Nephron (organoid): ENCODE measurements around the gene HJV.
"Not testable (repeated sequence)": the region's sequence is repeated elsewhere in the genome, so short reads cannot be mapped to it uniquely, and the experiment has no call there.

ENCODE experiments used
- H3K27ac Mint-ChIP-seq, 3 experiments: 2 replicates each; pipeline ENCODE4 v1.8.0; 2020; ENCODE audit warnings: mixed read lengths in 3 of 3, mild to moderate bottlenecking in 2 of 3, moderate library complexity in 1 of 3
- H3K27me3 Mint-ChIP-seq: 2 replicates; pipeline ENCODE4 v1.8.0; 2021; ENCODE audit warnings: low read depth, mild to moderate bottlenecking, moderate library complexity, mixed read lengths
- H3K36me3 Mint-ChIP-seq: 2 replicates; pipeline ENCODE4 v1.8.0; 2020; ENCODE audit warnings: low read depth, mixed read lengths
- H3K4me1 Mint-ChIP-seq: 2 replicates; pipeline ENCODE4 v1.8.0; 2020; ENCODE audit warnings: mixed read lengths
- H3K4me3 Mint-ChIP-seq, 3 experiments: 2 replicates each; pipeline ENCODE4 v1.8.0; 2020; ENCODE audit warnings: mild to moderate bottlenecking in 3 of 3, mixed read lengths in 3 of 3, moderate library complexity in 2 of 3
- H3K9me3 Mint-ChIP-seq: 2 replicates; pipeline ENCODE4 v1.8.0; 2020; ENCODE audit warnings: mixed read lengths
- TF ChIP-seq, protein P1 (sequence below), 3 experiments: fragments of 200-600 bp; sonication (generic); IDR thresholded peaks; one replicate each; pipeline ENCODE4 v1.5.0; 2021; ENCODE audit warnings: antibody characterized with exemption in 3 of 3; ENCODE audit not compliant: unreplicated experiment in 3 of 3

The HJV gene, protein sequence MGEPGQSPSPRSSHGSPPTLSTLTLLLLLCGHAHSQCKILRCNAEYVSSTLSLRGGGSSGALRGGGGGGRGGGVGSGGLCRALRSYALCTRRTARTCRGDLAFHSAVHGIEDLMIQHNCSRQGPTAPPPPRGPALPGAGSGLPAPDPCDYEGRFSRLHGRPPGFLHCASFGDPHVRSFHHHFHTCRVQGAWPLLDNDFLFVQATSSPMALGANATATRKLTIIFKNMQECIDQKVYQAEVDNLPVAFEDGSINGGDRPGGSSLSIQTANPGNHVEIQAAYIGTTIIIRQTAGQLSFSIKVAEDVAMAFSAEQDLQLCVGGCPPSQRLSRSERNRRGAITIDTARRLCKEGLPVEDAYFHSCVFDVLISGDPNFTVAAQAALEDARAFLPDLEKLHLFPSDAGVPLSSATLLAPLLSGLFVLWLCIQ

DNA sequence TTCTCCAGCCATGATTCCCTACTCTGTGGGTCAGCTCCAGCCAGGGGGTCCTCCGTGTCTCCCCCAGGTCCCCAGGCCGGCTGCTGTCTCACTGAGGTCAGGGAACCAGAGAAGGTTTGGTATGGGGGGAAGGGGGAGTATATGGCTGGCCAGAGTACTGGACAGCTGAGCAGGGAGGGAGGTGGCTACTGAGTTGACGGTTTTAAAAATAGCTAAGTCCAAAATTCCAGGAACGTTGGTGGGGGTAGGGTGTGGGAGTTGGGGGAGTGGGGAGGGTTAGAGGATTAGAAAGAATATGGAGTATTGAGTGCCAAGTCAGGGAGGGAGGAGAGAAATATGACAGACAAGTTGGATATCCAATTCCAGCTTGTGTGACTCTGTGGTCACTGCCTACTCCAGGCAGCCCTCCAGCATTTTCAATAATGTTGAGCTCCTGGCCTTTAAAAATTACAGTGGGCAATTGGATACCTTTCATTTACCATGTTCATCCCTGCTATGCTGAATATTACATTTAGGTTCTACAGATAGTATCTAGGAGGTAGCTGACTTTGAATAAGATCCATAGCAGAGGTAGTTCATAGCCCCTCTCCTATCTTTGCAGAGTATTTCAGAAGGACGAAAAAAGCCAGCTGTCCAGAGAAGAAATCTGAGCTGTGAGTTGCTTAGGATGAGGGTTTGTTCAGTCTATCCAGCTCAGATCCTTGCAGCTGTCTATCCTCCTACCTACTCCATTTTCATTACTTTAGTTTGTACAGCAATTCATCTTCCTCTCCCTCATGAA lies at the start of gene HJV:
Gene HJV, minus strand, starts transcription at position 114 of the 781 bp plus-strand sequence. CDS start 1,504 bp downstream, outside the sequence.
- Mint-ChIP-seq H3K27me3 (peaks cover 42% of the 10 kb centered on the region), H3K4me1 (peaks cover 25% of the 10 kb centered on the region), H3K4me3 (peak within 1 kb of the TSS; percentile 37 to 92 (median 86)), H3K27ac (peak within 1 kb of the TSS; percentile 57 to 77 (median 60)), H3K9me3 (no peaks in the 10 kb centered on the region), H3K36me3 (no peaks in the 10 kb centered on the region)
- TF ChIP-seq, protein P1, sequence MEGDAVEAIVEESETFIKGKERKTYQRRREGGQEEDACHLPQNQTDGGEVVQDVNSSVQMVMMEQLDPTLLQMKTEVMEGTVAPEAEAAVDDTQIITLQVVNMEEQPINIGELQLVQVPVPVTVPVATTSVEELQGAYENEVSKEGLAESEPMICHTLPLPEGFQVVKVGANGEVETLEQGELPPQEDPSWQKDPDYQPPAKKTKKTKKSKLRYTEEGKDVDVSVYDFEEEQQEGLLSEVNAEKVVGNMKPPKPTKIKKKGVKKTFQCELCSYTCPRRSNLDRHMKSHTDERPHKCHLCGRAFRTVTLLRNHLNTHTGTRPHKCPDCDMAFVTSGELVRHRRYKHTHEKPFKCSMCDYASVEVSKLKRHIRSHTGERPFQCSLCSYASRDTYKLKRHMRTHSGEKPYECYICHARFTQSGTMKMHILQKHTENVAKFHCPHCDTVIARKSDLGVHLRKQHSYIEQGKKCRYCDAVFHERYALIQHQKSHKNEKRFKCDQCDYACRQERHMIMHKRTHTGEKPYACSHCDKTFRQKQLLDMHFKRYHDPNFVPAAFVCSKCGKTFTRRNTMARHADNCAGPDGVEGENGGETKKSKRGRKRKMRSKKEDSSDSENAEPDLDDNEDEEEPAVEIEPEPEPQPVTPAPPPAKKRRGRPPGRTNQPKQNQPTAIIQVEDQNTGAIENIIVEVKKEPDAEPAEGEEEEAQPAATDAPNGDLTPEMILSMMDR (IDR thresholded peaks at IDR 0.05; ENCODE audit: unreplicated experiment in 3 of 3): no peak

DNA sequence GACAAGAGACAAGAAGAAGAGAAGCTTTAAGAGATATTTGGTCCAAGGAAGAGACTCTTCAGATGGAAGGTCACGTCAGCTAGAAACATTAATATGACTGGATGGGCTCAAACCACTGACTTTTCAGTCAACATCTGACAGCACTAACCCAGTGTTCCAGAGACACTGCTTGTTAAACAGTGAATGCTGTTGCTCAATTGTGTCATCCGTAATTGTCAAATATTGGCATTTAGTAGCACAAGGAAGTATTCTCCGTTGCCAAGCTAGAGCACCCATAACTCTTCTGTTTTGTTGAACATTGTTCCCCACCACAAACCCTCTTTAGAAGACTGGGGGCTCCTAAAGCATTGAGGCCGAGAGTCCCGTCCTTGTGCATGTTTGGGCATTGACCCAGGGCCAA lies 37.6 kb upstream of the HJV start:
- H3K4me1 Mint-ChIP-seq, H3K36me3 Mint-ChIP-seq, H3K27ac Mint-ChIP-seq, H3K4me3 Mint-ChIP-seq, H3K9me3 Mint-ChIP-seq, H3K27me3 Mint-ChIP-seq: not testable (repeated sequence)

DNA sequence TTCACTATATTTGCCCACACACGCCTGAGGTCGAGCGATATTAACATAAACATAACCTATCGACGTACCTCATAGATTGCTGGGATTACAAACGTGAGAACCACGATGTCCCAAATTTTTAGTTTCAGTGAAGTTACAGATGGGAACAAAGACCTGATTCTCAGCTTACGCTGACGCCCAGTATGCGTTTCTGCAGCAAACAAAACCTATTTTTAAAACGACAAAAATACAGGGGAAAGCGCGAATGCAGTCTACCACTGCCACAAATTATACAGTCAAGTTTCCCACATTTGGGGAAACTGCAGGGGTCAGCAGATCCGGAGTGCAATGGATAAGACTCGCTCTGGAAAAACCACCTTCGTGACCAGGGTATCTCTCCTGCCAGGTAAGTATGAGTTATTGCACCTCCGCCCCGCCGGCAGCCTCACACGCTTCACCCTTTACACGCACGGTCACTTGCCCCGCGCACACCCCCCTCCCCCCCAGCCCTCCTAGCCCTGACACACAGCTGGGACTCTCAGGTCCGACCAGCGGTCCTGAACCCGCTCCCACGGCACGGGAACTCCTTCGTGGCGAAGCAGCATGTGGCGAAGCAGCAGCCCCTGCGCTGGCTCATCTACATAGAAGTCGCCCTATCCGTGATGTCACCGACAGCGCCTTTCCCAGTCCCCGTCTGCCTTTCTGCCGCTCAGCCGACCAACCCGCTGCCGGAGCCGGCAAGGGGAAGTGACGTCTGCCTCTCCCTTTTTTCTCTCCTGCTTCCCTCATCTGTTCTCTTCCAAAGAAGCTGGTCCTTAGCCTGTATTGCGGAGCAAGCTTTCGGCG lies 30.5 kb upstream of the HJV start:
- H3K4me3 Mint-ChIP-seq: peak overlapping the region; percentile 81 to 90 (median 90)

DNA sequence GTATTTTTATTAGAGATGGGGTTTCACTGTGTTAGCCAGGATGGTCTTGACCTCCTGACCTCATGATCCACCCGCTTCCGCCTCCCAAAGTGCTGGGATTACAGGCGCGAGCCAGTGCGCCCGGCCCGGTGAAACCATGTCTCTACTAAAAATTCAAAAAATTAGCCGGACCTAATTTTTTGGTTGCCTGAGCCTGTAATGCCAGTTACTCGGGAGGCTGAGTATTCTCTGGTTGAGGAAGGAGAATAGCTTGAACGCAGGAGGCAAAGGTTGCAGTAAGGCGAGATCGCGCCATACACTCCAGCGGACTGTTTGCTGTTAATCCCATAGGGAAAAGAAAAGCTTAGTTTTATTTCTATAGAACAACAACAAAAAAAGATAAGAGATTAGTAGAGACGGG lies 29.9 kb upstream of the HJV start:
- no peaks in the 10 kb centered on the region for H3K27me3 Mint-ChIP-seq
- peak overlapping the region; percentile 99 to 100 (median 100) for H3K27ac Mint-ChIP-seq

More for the DNA sequence above, 30.5 kb upstream of the HJV start:
- peak overlapping the region; percentile 99 to 100 (median 100) for H3K27ac Mint-ChIP-seq
- not testable (repeated sequence) for H3K9me3 Mint-ChIP-seq, H3K27me3 Mint-ChIP-seq, H3K36me3 Mint-ChIP-seq
- H3K4me1 Mint-ChIP-seq: peaks cover 11% of the 10 kb centered on the region

DNA sequence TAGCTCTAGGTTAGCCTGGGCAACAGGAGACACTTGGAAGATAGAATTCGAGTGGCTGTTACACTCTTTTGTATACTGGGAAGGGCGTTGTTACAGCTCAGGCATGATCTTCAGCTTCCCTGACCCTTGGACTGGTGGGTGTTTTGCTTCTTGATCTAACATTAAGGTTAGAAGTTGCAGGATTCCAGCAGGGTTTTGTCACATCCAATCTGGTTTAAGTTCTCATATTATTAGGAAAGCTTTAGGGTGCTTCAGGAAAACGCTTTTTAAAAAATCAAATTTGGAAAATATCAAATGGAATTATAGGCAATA lies 29.1 kb upstream of the HJV start:
- peaks cover 11% of the 10 kb centered on the region for H3K4me1 Mint-ChIP-seq
- not testable (repeated sequence) for H3K27me3 Mint-ChIP-seq, H3K9me3 Mint-ChIP-seq, H3K36me3 Mint-ChIP-seq
- peak overlapping the region; percentile 49 to 70 (median 68) for H3K4me3 Mint-ChIP-seq
- H3K27ac Mint-ChIP-seq: peak overlapping the region; percentile 78 to 85 (median 81)

More for the DNA sequence above, 29.9 kb upstream of the HJV start:
- H3K9me3 Mint-ChIP-seq: no peaks in the 10 kb centered on the region
- peaks cover 11% of the 10 kb centered on the region for H3K4me1 Mint-ChIP-seq
- peak overlapping the region; percentile 81 to 90 (median 90) for H3K4me3 Mint-ChIP-seq
- no peaks in the 10 kb centered on the region for H3K36me3 Mint-ChIP-seq
- TF ChIP-seq, protein P1 (IDR thresholded peaks at IDR 0.05; ENCODE audit: unreplicated experiment in 3 of 3): no peak

DNA sequence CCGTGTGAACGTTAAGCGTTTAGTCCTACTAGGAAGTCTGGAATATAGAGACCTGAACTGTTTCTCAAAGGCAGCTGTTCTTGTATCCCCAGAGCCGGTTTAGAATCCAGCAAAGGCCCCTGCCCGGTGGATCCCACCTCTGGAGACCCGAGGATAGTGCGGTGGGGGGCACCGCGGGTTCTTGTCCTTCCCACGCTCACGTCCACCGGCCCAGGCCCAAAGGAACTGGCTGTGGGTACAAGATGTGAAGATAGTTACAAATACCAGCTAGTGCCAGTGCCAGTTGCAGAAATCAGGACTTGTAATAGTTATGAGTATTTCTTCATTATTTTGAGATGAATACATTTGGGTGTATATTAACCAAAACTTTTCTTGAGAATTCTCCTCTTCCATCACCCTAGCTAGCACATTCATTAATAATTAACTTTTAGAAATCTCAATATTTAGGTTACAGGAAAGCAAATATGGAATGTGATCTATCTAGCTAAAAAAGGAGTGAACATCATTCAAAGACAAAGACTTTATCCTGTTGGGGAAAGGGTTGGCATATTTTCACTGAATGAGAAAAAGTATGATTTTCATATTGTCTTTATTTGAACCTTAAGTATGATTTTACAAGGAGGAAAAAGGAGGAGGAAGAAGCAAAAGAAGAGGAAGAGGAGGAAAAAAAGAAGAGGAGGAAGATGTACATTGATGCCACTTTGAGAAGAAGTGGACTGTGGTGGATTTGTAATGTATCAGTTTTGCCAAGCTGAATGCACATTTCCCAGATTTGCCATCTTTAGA lies 28.5 kb upstream of the HJV start:
- not testable (repeated sequence) for H3K9me3 Mint-ChIP-seq, H3K27me3 Mint-ChIP-seq, H3K36me3 Mint-ChIP-seq
- peak overlapping the region; percentile 78 to 85 (median 81) for H3K27ac Mint-ChIP-seq
- peaks cover 15% of the 10 kb centered on the region for H3K4me1 Mint-ChIP-seq
- H3K4me3 Mint-ChIP-seq: peak overlapping the region; percentile 49 to 70 (median 68)

DNA sequence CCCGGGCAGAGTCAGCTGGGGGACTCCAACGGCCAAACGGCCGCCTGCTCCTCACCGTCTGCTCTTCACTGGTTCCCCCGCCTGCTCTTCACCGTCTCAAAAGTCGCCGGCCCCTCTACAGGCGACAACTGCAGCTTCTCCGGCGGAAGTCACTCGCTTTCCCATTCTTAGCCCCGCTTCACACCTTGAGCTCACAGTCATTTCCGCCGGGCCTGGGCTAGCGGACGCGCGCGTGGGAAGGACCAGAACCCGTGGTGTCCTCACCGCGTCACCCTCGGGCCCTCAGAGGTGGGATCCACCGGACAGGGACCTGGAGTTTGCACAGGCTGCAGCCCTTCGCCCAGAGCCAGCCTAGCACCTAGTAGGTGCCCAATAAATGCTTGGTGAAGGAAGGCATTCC lies 27.9 kb upstream of the HJV start:
- Mint-ChIP-seq H3K9me3 (no peaks in the 10 kb centered on the region), H3K36me3 (no peaks in the 10 kb centered on the region), H3K4me1 (peaks cover 15% of the 10 kb centered on the region), H3K27ac (peak overlapping the region; percentile 78 to 85 (median 81)), H3K4me3 (peak overlapping the region in 1 of 3 experiments; percentile 4), H3K27me3 (no peaks in the 10 kb centered on the region)
- TF ChIP-seq, protein P1 (IDR thresholded peaks at IDR 0.05; ENCODE audit: unreplicated experiment in 3 of 3): no peak

DNA sequence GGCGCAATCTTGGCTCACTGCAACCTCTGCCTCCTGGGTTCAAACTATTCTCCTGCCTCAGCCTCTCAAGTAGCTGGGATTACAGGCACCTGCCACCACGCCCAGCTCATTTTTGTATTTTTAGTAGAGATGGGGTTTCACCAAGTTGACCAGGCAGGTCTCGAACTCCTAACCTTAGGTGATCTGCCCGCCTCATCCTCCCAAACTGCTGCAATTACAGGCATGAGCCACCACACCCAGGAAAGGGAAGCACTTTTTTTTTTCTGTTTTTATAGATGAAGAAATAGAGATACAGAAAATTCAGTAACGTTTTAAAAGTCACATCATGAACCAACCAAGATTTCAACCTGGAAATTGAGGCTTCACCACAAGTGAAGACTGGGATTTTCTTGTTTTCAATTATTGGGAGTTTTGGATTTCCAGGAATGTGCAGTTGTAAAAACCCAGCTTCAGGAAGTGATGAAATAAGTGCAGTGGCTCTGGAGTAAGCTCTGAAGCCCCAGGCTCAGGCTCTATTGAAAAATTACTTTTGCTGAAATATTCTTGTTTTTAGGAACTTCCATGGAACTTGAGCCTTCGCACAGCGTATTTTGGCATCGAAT lies 27.1 kb upstream of the HJV start:
- H3K36me3 Mint-ChIP-seq, H3K27me3 Mint-ChIP-seq, H3K27ac Mint-ChIP-seq, H3K9me3 Mint-ChIP-seq, H3K4me3 Mint-ChIP-seq: not testable (repeated sequence)
- H3K4me1 Mint-ChIP-seq: peaks cover 15% of the 10 kb centered on the region
